Adipocyte (in vitro differentiated cells): Measurements from ENCODE around the gene FGFR1OP2.
"Not testable (repeated sequence)": the region's sequence is repeated elsewhere in the genome, so short reads cannot be mapped to it uniquely, and the experiment has no call there.

Experiments
- DNase-seq: peaks from one replicate; pipeline ENCODE4 v3.0.0-alpha.2; 2015; ENCODE audit warnings: low read depth
- H3K27me3 ChIP-seq: replicated peaks from 2 replicates; pipeline ENCODE4 v1.7.0; 2013; ENCODE audit warnings: mild to moderate bottlenecking, low read length, moderate library complexity; ENCODE audit not compliant: control insufficient read depth, insufficient read depth
- H3K36me3 ChIP-seq: 2 replicates; pipeline ENCODE4 v1.7.0; 2013; ENCODE audit warnings: low read length, mild to moderate bottlenecking, moderate library complexity; ENCODE audit not compliant: control insufficient read depth, insufficient read depth, severe bottlenecking
- H3K4me1 ChIP-seq: 2 replicates; pipeline ENCODE4 v1.7.0; 2013; ENCODE audit warnings: mild to moderate bottlenecking, low read length, moderate library complexity; ENCODE audit not compliant: control insufficient read depth, insufficient read depth
- H3K4me3 ChIP-seq: 2 replicates; pipeline ENCODE4 v1.7.0; 2013; ENCODE audit warnings: mild to moderate bottlenecking, low read length, moderate library complexity
- H3K9ac ChIP-seq: 2 replicates; pipeline ENCODE4 v1.7.0; 2013; ENCODE audit warnings: mild to moderate bottlenecking, low read length, moderate library complexity
- H3K9me3 ChIP-seq: 2 replicates; pipeline ENCODE4 v1.7.0; 2013; ENCODE audit warnings: mild to moderate bottlenecking, low read length, moderate library complexity; ENCODE audit not compliant: control insufficient read depth

Gene FGFR1OP2

DNA sequence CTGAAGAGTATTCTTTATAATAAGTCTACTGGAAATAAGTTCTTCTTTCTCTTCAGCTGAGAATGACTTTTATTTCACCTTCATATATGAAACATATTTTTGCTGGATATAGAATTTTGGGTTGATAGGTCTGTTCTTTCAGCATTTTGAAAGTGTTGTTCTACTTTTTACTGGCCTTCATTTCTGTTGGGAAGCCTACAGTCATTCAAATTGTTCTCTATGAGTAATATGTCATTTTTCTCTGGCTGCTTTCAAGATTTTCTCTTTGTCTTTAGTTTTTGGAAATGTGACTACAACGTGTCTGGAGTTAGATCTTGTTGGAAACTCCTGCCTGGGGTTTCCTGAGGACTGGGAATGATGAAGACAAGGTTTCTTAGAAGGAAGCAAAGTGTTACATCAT, 10.0 kb downstream of the FGFR1OP2 start:
- H3K4me1 ChIP-seq, result peaks cover 8% of the 10 kb centered on the region
- no peaks in the 10 kb centered on the region for H3K27me3 ChIP-seq
- DNase-seq, result no peak
- no peaks in the 10 kb centered on the region for H3K36me3 ChIP-seq
- H3K9ac ChIP-seq, result no peak overlapping the region
- H3K4me3 ChIP-seq, result no peak overlapping the region
- no peaks in the 10 kb centered on the region for H3K9me3 ChIP-seq

DNA sequence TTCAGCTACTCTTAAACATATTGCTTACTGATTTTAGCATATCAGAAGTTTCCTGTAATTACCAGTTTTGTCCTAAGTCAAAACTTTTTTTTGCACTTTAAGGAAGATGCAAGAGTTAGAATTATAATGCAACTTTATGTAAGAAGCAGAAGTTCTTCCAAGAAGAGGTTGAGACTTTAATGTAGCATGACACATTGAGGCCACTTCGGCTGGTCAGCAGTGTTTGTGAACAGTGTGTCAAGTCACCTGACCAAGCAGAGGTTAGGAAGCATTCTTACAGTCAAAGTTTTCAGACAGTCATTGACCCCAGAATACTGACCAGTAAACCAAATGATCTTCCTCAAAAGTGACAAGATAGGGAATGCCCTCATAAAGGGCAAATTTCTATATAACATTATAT, 15.2 kb downstream of the FGFR1OP2 start:
- Histone ChIP-seq H3K9ac (peak overlapping the region; percentile 42), H3K9me3 (no peaks in the 10 kb centered on the region), H3K4me1 (peaks cover 13% of the 10 kb centered on the region), H3K27me3 (no peaks in the 10 kb centered on the region), H3K4me3 (no peak overlapping the region), H3K36me3 (peaks cover 28% of the 10 kb centered on the region)
- peak; percentile 74 for DNase-seq

DNA sequence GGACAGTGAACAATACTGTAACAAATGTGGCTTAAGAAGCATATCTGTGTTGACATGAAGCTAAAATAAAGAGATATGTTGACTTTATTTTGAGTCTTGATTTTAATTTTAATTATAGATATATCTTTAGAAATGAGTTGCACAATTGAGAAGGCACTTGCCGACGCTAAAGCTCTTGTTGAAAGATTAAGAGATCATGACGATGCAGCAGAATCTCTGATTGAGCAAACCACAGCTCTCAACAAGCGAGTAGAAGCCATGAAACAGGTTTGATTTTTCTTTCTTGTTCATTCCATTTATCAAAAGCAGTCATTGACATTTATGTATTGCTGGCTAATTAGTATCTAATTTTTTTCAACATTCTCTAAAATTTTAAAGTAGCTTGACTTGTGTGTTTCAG, 15.8 kb downstream of the FGFR1OP2 start:
- Histone ChIP-seq H3K4me1 (peaks cover 13% of the 10 kb centered on the region), H3K9me3 (no peaks in the 10 kb centered on the region), H3K4me3 (no peak overlapping the region), H3K27me3 (no peaks in the 10 kb centered on the region), H3K36me3 (peaks cover 34% of the 10 kb centered on the region), H3K9ac (no peak overlapping the region)
- DNase-seq, result no peak

DNA sequence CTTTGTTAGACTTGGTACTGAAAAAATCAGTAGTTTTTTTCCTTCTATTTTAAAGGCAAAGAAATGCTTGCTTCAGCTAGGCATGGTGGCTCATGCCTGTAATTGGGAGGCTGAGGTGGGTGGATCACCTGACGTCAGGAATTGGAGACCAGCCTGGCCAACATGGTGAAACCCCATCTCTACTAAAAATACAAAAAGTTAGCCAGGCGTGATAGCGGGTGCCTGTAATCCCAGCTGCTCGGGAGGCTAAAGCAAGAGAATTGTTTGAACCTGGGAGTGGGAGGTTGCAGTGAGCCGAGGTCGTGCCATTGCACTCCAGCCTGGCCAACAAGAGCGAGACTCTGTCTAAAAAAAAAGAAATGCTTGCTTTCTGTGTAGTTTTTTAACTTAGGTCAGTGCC, 23.1 kb downstream of the FGFR1OP2 start:
- H3K4me1 ChIP-seq, H3K4me3 ChIP-seq, H3K9me3 ChIP-seq, H3K27me3 ChIP-seq, DNase-seq, H3K9ac ChIP-seq: not testable (repeated sequence)
- peaks cover 71% of the 10 kb centered on the region for H3K36me3 ChIP-seq

DNA sequence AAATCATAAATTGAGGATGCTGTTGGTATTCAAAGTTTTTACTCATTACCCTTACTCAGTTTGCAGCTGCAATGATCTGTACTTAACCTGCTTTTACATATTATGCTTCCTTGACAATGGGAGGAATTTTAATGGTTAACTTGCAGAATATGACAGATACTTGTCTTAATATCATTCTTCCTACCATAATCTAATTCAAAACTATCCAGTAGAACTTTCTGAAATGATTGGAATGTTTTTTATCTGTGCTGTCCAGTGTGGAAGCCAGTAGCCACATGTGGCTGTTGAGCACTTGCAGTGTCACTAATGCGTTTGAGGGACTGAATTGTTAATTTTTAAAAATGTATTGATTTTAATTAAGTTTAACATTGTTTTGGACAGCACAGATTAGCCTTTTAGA, 23.5 kb downstream of the FGFR1OP2 start:
- DNase-seq, result no peak
- Histone ChIP-seq H3K9ac (no peak overlapping the region), H3K4me1 (no peaks in the 10 kb centered on the region), H3K27me3 (no peaks in the 10 kb centered on the region), H3K9me3 (peaks cover 2% of the 10 kb centered on the region), H3K36me3 (peaks cover 72% of the 10 kb centered on the region), H3K4me3 (no peak overlapping the region)

DNA sequence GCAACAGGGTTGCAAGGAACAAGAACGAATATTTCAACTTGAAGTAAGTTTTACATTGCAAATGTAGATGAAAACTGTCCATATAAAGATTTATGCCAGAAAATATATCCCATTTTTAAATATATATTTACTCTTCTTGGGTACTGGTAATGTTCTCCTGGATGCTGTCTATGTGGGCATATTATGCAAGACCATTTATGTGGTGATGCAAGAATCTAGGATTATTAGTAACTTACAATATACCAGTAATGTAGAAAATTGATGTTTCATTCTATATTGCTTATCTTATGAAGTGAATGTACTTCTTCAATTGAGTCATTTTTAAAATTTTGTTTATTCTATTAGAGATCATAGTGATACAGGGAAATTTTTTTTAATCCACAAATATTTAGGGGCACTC, 25.1 kb downstream of the FGFR1OP2 start:
- Histone ChIP-seq H3K4me1 (no peaks in the 10 kb centered on the region), H3K27me3 (no peaks in the 10 kb centered on the region), H3K36me3 (peaks cover 71% of the 10 kb centered on the region), H3K9ac (no peak overlapping the region), H3K9me3 (peaks cover 3% of the 10 kb centered on the region), H3K4me3 (no peak overlapping the region)
- peak; percentile 60 for DNase-seq

DNA sequence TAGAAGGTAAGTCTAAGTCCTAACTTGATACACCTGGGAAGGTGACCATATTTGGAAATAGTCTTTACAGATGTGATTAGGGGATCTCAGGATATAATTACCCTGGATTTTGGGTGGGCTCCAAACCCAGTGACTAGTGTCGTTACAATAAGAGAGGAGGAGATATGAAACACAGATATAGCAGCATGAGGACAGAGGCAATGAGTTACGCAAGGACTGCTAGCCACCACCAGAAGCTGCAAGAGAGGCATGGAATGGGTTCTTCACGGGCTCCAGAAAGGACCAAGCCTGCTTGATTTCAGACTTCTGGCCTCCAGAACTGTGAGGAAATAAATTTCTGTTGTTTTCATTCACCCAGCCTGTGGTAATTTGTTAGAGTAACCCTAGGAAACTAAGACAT, 28.6 kb downstream of the FGFR1OP2 start:
- Histone ChIP-seq H3K9me3 (peaks cover 3% of the 10 kb centered on the region), H3K4me1 (no peaks in the 10 kb centered on the region), H3K36me3 (peaks cover 42% of the 10 kb centered on the region), H3K9ac (no peak overlapping the region), H3K27me3 (no peaks in the 10 kb centered on the region), H3K4me3 (no peak overlapping the region)
- no peak for DNase-seq

DNA sequence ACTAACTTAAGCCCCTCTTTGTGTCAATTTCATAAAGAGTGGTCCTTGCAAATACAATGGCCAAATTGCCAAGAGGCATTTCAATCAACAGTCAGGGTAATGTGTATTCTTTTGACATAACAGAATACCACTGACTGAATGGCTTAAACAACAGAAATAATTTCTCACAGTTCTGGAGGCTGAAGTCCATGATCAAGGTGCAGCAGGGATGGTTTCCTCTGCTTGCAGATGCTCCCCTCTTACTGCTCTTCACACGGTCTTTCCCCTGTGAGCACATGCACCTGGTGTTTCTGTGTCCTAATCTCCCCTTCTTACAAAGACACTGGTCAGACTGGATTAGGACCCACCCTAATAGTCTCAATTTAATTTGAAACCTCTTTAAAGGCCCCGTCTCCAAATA, 31.9 kb downstream of the FGFR1OP2 start:
- no peak for DNase-seq
- Histone ChIP-seq H3K9me3 (peaks cover 3% of the 10 kb centered on the region), H3K36me3 (peaks cover 41% of the 10 kb centered on the region), H3K9ac (no peak overlapping the region), H3K4me1 (no peaks in the 10 kb centered on the region), H3K4me3 (no peak overlapping the region), H3K27me3 (no peaks in the 10 kb centered on the region)

DNA sequence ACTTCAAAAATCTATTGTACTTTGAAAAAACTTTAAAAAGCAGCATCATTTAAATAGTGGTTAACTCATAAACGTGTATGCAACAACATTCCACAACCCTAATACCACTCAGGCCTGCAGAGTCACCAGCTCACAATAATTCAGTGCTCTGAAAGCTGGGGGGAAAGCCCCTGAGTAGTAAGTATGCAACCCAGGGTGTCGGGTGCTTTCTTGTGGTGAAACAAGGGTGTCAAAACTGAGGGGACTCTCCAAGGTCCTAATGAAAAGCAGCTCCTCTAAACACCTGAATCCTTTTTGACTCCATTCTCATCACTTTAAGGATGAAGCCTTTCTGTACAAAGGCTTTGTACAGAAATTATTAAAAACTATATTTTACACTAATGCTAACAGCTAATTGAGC, 33.7 kb downstream of the FGFR1OP2 start:
- H3K9me3 ChIP-seq, result peaks cover under 1% of the 10 kb centered on the region
- H3K9ac ChIP-seq, result no peak overlapping the region
- no peaks in the 10 kb centered on the region for H3K27me3 ChIP-seq
- no peak overlapping the region for H3K4me3 ChIP-seq
- no peak for DNase-seq
- H3K4me1 ChIP-seq, result no peaks in the 10 kb centered on the region
- peaks cover 35% of the 10 kb centered on the region for H3K36me3 ChIP-seq

DNA sequence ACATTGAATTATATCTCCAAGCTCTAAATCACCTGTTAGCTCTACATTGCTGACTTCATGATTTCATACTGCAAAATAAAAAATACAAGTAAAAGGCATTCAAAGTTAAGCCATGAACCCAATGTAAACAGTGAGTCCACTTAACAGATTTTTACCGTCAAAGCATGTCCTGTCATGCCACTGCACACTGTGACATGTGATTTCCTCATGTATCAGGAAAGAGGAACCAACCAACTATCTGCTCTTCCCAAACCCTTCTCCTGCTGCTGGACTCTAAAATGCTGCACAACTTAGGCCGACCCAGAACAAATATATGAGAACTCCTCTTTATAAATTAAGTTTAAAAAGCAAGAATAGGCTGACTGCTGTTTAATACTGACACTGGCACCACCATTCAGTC, 38.4 kb downstream of the FGFR1OP2 start:
- Histone ChIP-seq H3K4me1 (no peaks in the 10 kb centered on the region), H3K9me3 (no peaks in the 10 kb centered on the region), H3K27me3 (no peaks in the 10 kb centered on the region), H3K9ac (no peak overlapping the region), H3K4me3 (no peak overlapping the region), H3K36me3 (peaks cover 26% of the 10 kb centered on the region)
- no peak for DNase-seq

DNA sequence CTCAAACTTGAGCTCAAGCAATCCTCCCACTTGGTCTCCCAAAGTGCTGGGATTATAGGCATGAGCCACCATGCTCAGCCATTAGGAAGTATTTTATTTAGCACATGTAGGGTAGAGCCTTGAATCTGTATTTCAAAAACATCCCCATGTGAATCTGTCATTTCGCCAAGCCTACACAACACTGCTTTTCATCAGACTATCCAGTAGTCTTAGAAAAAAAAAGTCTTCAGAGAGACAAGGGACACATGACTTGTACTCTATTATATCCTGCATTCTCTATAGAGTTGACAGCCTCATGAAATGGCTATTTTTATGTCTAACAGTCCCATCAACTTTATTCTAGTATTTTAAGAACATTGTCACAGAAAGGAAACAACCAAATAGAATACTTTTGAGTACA, 40.5 kb downstream of the FGFR1OP2 start:
- H3K4me1 ChIP-seq, result no peaks in the 10 kb centered on the region
- no peaks in the 10 kb centered on the region for H3K9me3 ChIP-seq
- H3K4me3 ChIP-seq, result no peak overlapping the region
- no peaks in the 10 kb centered on the region for H3K27me3 ChIP-seq
- H3K9ac ChIP-seq, result no peak overlapping the region
- no peak for DNase-seq
- peaks cover 19% of the 10 kb centered on the region for H3K36me3 ChIP-seq

DNA sequence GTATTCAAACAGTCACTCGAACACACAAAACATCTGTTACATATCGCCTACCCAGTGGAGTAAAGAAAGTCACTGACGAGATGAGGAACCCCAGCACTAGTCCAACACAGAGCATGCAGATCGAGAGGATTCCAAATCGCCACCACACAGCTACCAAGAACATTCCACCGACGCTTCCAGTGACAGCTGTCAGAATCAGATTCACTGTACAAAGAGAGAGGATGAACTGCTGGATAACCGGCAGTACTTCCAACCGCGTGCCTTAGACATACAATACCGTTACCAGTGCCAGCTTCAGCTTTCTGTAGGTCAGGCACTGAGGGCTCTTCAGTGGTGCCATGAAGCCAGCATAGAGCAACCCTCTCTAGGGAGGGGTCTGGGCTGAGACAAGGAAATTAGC, 41.5 kb downstream of the FGFR1OP2 start:
- H3K4me3 ChIP-seq, result no peak overlapping the region
- no peak overlapping the region for H3K9ac ChIP-seq
- DNase-seq, result no peak
- H3K36me3 ChIP-seq, result peaks cover 15% of the 10 kb centered on the region
- H3K4me1 ChIP-seq, result no peaks in the 10 kb centered on the region
- H3K9me3 ChIP-seq, result no peaks in the 10 kb centered on the region
- H3K27me3 ChIP-seq, result no peaks in the 10 kb centered on the region
